Small intestine (tissue), 7 donors: ENCODE data around the gene RNF121. TPM values are rescaled to one million over a fixed set of nuclear protein-coding genes. Genes with fewer than 3 reads are reported as not detected.
A peak's percentile ranks its signal among the peaks of the same experiment; 100 is the strongest.

Source experiments
- DNase-seq, 2 donors: peaks; one replicate each; pipeline versions ENCODE4 v3.0.0 to v3.0.0-alpha.2; 2013
- FAIRE-seq: peaks from 2 replicates; lab custom pipeline; 2012; peaks lifted over from hg19 to GRCh38; lab: Jason Lieb, UNC
- H3K27ac ChIP-seq, 3 donors: one replicate each; pipeline ENCODE4 v1.5.1; 2013; ENCODE audit warnings: low read length in 2 of 3, mild to moderate bottlenecking in 2 of 3, control low read depth in 1 of 3, inconsistent platforms in 1 of 3, low read depth in 1 of 3, moderate library complexity in 1 of 3
- H3K27me3 ChIP-seq, 3 donors: one replicate each; pipeline ENCODE4 v1.6.1; 2013; ENCODE audit warnings: low read length in 3 of 3, inconsistent platforms in 1 of 3; ENCODE audit not compliant: control insufficient read depth in 3 of 3, insufficient read depth in 3 of 3
- H3K36me3 ChIP-seq, 3 donors: one replicate each; pipeline ENCODE4 v1.6.1; 2013; ENCODE audit warnings: low read length in 3 of 3, inconsistent platforms in 1 of 3, low read depth in 1 of 3, mild to moderate bottlenecking in 1 of 3, moderate library complexity in 1 of 3; ENCODE audit not compliant: control insufficient read depth in 3 of 3, insufficient read depth in 2 of 3
- H3K4me1 ChIP-seq, 3 donors: one replicate each; pipeline ENCODE4 v1.6.1; 2013; ENCODE audit warnings: low read length in 2 of 3, inconsistent platforms in 1 of 3, low read depth in 1 of 3, mild to moderate bottlenecking in 1 of 3, moderate library complexity in 1 of 3; ENCODE audit not compliant: control insufficient read depth in 3 of 3, insufficient read depth in 2 of 3
- H3K4me3 ChIP-seq, 3 donors: one replicate each; pipeline ENCODE4 v1.5.1; 2013; ENCODE audit warnings: low read length in 3 of 3, control low read depth in 1 of 3, inconsistent platforms in 1 of 3, low read depth in 1 of 3, mild to moderate bottlenecking in 1 of 3, moderate library complexity in 1 of 3
- H3K9me3 ChIP-seq, 2 donors: one replicate each; pipeline ENCODE4 v1.6.1; 2013; ENCODE audit warnings: low read depth in 1 of 2, low read length in 1 of 2; ENCODE audit not compliant: control insufficient read depth in 2 of 2, insufficient read depth in 1 of 2
- WGBS, 3 donors: extraction: QIAGEN DNeasy Blood & Tissue Kit; methylation state at CpG; one replicate each; pipeline ENCODE4 v1.1.7; 2013; 5-methylcytosine and 5-hydroxymethylcytosine counted together
- polyA plus RNA-seq, 4 donors: library from polyadenylated mRNA; stranded (reverse) in 3 of 4; unstranded in 1 of 4; fragments of 200-250 nt in 3 of 4; fragments of 120-200 nt in 1 of 4; gene quantifications; one replicate each; pipeline versions ENCODE4 v1.2.1 to v1.2.3, GENCODE V29; 2013
- donor health status: healthy with polysubstance abuse.
- donor health status: control.
- donor health status: control.
- donor health status: Bipolar disorder and iron deficiency.
- donor health status: healthy.

The RNF121 gene
- polyA plus RNA-seq, 4 donors = 15.9 to 38.6 (median 23.5) TPM

DNA sequence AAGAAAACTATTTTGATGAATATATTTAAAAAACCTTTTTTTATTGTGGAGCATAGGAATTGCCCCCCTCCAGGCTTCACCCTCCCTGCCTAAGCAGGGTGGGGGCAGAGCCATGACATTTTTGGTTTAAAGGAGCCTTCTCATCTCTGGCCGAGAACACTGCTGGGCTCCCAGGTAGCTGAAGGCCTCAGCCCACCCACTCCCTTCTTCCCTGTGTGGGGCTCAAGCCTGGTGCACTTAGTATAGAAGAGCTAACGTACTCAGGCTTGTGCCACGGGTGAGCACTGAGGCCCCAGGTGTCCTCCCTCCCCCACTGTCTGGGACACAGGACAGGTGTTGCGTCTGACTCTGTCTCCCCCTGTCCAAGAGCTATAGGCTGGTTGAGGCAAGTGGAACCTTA, 67.7 kb downstream of the RNF121 start:
- FAIRE-seq (no peak), DNase-seq (no peak)
- Histone ChIP-seq H3K36me3 (peaks cover 0 to 73% (median 3%) of the 10 kb centered on the region in 3 donors), H3K4me1 (peaks cover 0 to 12% (median 0%) of the 10 kb centered on the region in 3 donors), H3K9me3 (no peaks in the 10 kb centered on the region), H3K4me3 (no peak overlapping the region), H3K27me3 (no peaks in the 10 kb centered on the region), H3K27ac (no peak overlapping the region)
- 93 to 96% (median 95%) methylated on average over 4 of the region's 4 CpGs for WGBS, 3 donors

DNA sequence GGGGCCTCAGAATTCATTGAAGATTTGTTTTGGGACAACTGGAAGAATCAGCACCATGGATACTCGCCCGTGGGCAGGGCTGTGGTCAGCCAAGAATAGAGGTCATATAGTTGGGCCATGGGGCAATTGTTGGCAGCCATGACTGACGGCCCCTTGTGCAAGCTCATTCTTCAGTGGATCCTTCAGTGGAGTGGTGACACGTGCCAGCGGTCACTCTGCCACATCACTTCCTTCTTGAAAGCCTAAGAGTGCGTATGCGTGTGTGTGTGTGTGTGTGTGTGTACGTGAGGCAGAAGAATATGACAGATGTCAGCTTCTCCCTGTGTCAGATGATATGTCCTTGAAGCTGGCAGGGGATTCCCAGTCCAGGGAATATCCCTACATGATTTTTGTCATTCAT, 68.1 kb downstream of the RNF121 start:
- Histone ChIP-seq H3K27me3 (no peaks in the 10 kb centered on the region), H3K9me3 (no peaks in the 10 kb centered on the region), H3K27ac (no peak overlapping the region), H3K4me1 (peaks cover 0 to 12% (median 0%) of the 10 kb centered on the region in 3 donors), H3K4me3 (no peak overlapping the region), H3K36me3 (peaks cover under 1 to 74% (median 3%) of the 10 kb centered on the region in 3 donors)
- FAIRE-seq = no peak
- DNase-seq = no peak
- WGBS, 3 donors = 84 to 92% (median 85%) methylated on average over 8 of the region's 8 CpGs

DNA sequence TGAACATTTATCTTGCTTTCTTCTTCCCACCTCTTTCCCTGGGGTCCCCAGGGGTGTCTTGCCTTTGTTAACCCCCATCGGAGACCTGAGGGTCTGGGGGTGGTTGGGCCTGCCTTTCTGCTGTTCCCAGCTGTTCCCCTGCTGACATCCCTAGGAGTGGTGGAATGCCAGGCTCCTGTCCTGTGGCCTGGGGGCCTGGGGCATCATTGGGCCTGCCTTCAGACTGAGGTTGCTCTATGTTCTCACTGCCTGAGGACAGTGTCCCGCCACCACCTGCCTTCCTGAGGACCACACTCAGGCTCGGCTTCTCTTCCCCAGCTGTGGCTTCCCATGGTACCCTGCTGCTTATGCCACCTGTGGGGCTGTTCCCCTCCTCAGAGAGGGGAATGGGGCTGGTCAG, 68.7 kb downstream of the RNF121 start:
- no peak overlapping the region for H3K4me3 ChIP-seq
- H3K4me1 ChIP-seq = peaks cover 0 to 12% (median 0%) of the 10 kb centered on the region in 3 donors
- WGBS, 3 donors = 96 to 100% (median 97%) methylated on average over 3 of the region's 3 CpGs
- H3K9me3 ChIP-seq = no peaks in the 10 kb centered on the region
- no peak for FAIRE-seq
- no peak for DNase-seq
- no peak overlapping the region for H3K27ac ChIP-seq
- peaks cover 2 to 80% (median 3%) of the 10 kb centered on the region in 3 donors for H3K36me3 ChIP-seq
- H3K27me3 ChIP-seq = no peaks in the 10 kb centered on the region

DNA sequence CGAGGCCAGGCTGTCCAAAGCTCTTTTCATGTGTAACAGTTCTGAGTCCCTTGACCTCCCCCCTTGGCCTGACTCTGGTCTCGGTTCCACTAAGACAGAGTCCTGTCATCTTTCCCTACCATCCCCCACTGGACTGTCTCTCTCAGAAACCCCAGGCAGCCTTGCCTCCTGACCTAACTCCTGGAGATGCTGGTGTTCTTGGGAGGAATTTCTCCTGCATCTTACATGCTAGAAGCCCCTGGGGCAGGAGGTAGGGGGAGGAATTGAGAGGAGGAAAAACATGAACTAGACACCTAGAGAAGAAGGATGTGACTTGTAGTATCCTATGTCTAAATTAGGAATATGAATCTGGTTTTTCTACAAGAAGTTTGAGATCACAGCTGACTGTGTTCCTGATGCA, 69.2 kb downstream of the RNF121 start:
- DNase-seq (no peak), FAIRE-seq (no peak)
- Histone ChIP-seq H3K27me3 (no peaks in the 10 kb centered on the region), H3K4me1 (peaks cover 0 to 12% (median 0%) of the 10 kb centered on the region in 3 donors), H3K27ac (peak overlapping the region in 2 of 3 donors; percentile 2 to 42), H3K36me3 (peaks cover 2 to 85% (median 3%) of the 10 kb centered on the region in 3 donors), H3K9me3 (no peaks in the 10 kb centered on the region), H3K4me3 (no peak overlapping the region)
- 90 to 100% (median 94%) methylated on average over 2 of the region's 2 CpGs for WGBS, 3 donors

DNA sequence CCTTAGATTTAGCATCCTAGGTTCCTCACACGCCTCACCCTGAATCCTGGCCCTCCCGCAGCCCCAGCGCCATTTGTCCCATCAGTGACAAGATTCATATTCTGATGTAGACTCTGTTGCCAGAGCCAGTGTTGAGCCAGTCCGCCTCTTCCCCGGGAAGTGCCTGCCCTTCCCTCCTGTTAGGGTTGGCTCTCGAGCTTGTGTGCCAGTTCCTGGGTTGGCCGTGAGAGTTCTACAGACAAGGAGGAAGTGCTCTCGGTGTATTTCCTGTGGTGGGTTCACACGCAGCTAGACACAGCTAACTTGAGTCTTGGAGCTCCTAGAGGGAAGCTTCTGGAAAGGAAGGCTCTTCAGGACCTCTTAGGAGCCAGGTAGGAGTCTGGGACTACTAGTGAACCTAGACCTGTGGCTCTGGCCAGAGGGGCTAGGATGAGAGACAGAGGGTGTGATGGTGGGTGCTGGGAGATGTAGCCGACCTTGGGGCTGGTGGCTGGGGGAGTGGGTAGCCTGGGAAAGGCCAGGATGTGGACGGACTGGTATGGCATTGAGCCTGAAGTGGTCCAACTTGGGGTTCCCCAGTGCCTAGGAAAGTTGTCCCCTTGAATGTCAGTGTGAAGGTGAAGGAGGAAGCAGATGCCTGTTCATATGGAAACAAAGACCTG, 69.9 kb downstream of the RNF121 start, which contains the start of gene IL18BP:
Gene IL18BP, plus strand, starts transcription at position 261 of the 662 bp plus-strand sequence. CDS start 1,076 bp downstream, outside the sequence.
- Histone ChIP-seq H3K36me3 (peaks cover 5 to 92% (median 10%) of the 10 kb centered on the region in 3 donors), H3K9me3 (no peaks in the 10 kb centered on the region), H3K4me3 (no peak within 1 kb of the TSS), H3K27me3 (no peaks in the 10 kb centered on the region), H3K4me1 (peaks cover 0 to 12% (median 0%) of the 10 kb centered on the region in 3 donors), H3K27ac (peak within 1 kb of the TSS in 2 of 3 donors; percentile 52 to 85)
- FAIRE-seq (no peak), DNase-seq (peak in 1 of 2 donors; percentile 33)
- WGBS, 3 donors = 68 to 83% (median 68%) methylated on average over 11 of the region's 11 CpGs

DNA sequence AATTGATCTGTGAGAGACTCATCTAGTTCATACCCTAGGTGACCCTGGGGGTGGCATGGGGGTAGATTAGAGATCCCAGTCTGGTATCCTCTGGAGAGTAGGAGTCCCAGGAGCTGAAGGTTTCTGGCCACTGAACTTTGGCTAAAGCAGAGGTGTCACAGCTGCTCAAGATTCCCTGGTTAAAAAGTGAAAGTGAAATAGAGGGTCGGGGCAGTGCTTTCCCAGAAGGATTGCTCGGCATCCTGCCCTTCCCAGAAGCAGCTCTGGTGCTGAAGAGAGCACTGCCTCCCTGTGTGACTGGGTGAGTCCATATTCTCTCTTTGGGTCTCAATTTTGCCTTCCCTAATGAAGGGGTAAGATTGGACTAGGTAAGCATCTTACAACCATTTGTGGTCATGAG, 70.5 kb downstream of the RNF121 start:
- peaks cover 10 to 92% (median 12%) of the 10 kb centered on the region in 3 donors for H3K36me3 ChIP-seq

DNA sequence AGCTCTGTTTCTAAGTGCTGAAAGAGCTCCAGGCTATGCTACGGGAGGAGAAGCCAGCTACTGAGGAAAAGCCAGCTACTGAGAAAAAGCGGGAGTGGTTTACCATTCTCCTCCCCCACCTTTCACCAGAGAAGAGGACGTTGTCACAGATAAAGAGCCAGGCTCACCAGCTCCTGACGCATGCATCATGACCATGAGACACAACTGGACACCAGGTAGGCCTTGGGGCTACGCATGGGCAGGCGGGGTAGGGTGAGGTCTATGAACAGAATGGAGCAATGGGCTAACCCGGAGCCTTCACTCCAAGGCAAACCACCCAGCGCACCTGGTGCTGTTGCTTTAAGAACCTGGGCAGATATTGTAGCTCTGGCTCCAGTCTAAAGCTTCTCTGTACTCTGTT, 71.0 kb downstream of the RNF121 start:
- H3K27ac ChIP-seq = peak overlapping the region in 2 of 3 donors; percentile 52 to 85

More for the DNA sequence above, 70.5 kb downstream of the RNF121 start:
- no peaks in the 10 kb centered on the region for H3K9me3 ChIP-seq
- WGBS, 3 donors = 8 to 14% (median 10%) methylated on average over 2 of the region's 2 CpGs
- H3K4me1 ChIP-seq = peaks cover 0 to 12% (median 0%) of the 10 kb centered on the region in 3 donors
- FAIRE-seq = no peak
- H3K27me3 ChIP-seq = no peaks in the 10 kb centered on the region
- H3K27ac ChIP-seq = peak overlapping the region in 2 of 3 donors; percentile 52 to 85
- DNase-seq = peak in 1 of 2 donors; percentile 55
- H3K4me3 ChIP-seq = no peak overlapping the region

DNA sequence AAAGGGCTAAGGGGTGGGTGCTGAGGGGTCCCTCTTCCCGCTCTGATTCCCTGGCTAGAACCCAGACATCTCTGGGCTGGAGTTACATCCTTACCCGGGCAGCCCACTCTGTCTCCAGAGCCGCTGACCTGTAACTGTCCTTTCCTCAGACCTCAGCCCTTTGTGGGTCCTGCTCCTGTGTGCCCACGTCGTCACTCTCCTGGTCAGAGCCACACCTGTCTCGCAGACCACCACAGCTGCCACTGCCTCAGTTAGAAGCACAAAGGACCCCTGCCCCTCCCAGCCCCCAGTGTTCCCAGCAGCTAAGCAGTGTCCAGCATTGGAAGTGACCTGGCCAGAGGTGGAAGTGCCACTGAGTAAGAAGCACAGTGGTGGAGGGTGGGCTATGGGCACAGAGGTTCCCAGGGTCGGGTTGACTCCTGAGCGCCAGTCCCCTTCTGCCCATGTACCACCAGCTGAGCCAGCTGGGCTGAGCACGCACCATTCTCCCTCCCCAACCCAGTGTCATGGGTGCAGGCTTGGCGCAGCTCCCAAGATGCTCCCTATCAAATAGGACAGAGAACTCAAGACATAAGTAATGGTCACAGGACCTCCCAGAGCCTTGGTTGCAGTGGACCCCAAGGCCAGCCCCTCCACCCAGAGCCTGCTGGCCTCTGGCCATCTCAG, 71.5 kb downstream of the RNF121 start:
- H3K27ac ChIP-seq = peak overlapping the region in 1 of 3 donors; percentile 85
- H3K36me3 ChIP-seq = peaks cover 16 to 94% (median 20%) of the 10 kb centered on the region in 3 donors
- FAIRE-seq (no peak), DNase-seq (no peak)
- H3K27me3 ChIP-seq = no peaks in the 10 kb centered on the region
- peaks cover 0 to 12% (median 0%) of the 10 kb centered on the region in 3 donors for H3K4me1 ChIP-seq
- WGBS, 3 donors = 86 to 91% (median 86%) methylated on average over 9 to 10 of the region's 10 CpGs
- no peak overlapping the region for H3K4me3 ChIP-seq
- no peaks in the 10 kb centered on the region for H3K9me3 ChIP-seq

More for the DNA sequence above, 71.0 kb downstream of the RNF121 start:
- Histone ChIP-seq H3K9me3 (no peaks in the 10 kb centered on the region), H3K4me1 (peaks cover 0 to 12% (median 0%) of the 10 kb centered on the region in 3 donors), H3K27me3 (no peaks in the 10 kb centered on the region), H3K36me3 (peaks cover 15 to 92% (median 16%) of the 10 kb centered on the region in 3 donors), H3K4me3 (no peak overlapping the region)
- 51 to 69% (median 62%) methylated on average over 8 of the region's 8 CpGs for WGBS, 3 donors
- no peak for DNase-seq
- no peak for FAIRE-seq
